ENCODE measurements around the gene ABCC9. TPM values are rescaled to one million over a fixed set of nuclear protein-coding genes. Genes with fewer than 3 reads are reported as not detected.

Gene ABCC9
- total RNA-seq, 1 donor from 2014 or later: 27.5 TPM

GRCh38 chr12:21773806-21774205, 167.4 kb downstream of the ABCC9 start:
- Histone ChIP-seq H3K9me3 (no peaks in the 10 kb centered on the region), H3K4me1 (no peaks in the 10 kb centered on the region), H3K27me3 (ENCODE audit: low read depth) (peaks cover 17% of the 10 kb centered on the region), H3K36me3 (no peaks in the 10 kb centered on the region), H3K27ac (peak overlapping the region; percentile 70), H3K4me3 (peak overlapping the region; percentile 62)
- DNase-seq (no peak), ATAC-seq (peak in 1 of 2 donors; percentile 19)
- TF ChIP-seq CTCF (IDR thresholded peaks at IDR 0.05): no peak
- intact Hi-C loops (cut with DNase I): no loop called here

- DNase-seq (peak; percentile 49), ATAC-seq (peak in 1 of 2 donors; percentile 28)
- peak; percentile 26 for TF ChIP-seq CTCF (IDR thresholded peaks at IDR 0.05)
- H3K4me1 ChIP-seq: no peaks in the 10 kb centered on the region
- no peaks in the 10 kb centered on the region for H3K9me3 ChIP-seq
- no peaks in the 10 kb centered on the region for H3K36me3 ChIP-seq
- H3K27ac ChIP-seq: peak overlapping the region; percentile 70
- H3K27me3 ChIP-seq (ENCODE audit: low read depth): peaks cover 17% of the 10 kb centered on the region
- intact Hi-C loops (cut with DNase I): no loop called here
- peak overlapping the region; percentile 62 for H3K4me3 ChIP-seq
Observed at GRCh38 chr12:21773263-21773741, 167.9 kb downstream of the ABCC9 start.

- Histone ChIP-seq H3K4me1 (no peaks in the 10 kb centered on the region), H3K27ac (no peak overlapping the region), H3K27me3 (ENCODE audit: low read depth) (peaks cover 17% of the 10 kb centered on the region), H3K36me3 (peaks cover under 1% of the 10 kb centered on the region), H3K9me3 (no peaks in the 10 kb centered on the region), H3K4me3 (no peak overlapping the region)
- no peak for ATAC-seq
- no peak for DNase-seq
- TF ChIP-seq CTCF (IDR thresholded peaks at IDR 0.05): no peak
- intact Hi-C loops (cut with DNase I): no loop called here
Observed at GRCh38 chr12:21771311-21771710, 169.9 kb downstream of the ABCC9 start.

GRCh38 chr12:21769307-21769706, 171.9 kb downstream of the ABCC9 start:
- Histone ChIP-seq H3K9me3 (no peaks in the 10 kb centered on the region), H3K4me1 (no peaks in the 10 kb centered on the region), H3K27me3 (ENCODE audit: low read depth) (peaks cover 10% of the 10 kb centered on the region), H3K27ac (no peak overlapping the region), H3K36me3 (peaks cover 10% of the 10 kb centered on the region), H3K4me3 (no peak overlapping the region)
- no peak for DNase-seq
- intact Hi-C loops (cut with DNase I): no loop called here
- no peak for TF ChIP-seq CTCF (IDR thresholded peaks at IDR 0.05)
- ATAC-seq: no peak

- intact Hi-C loops (cut with DNase I): no loop called here
- no peak for ATAC-seq
- Histone ChIP-seq H3K4me1 (no peaks in the 10 kb centered on the region), H3K27me3 (ENCODE audit: low read depth) (no peaks in the 10 kb centered on the region), H3K4me3 (no peak overlapping the region), H3K36me3 (peaks cover 10% of the 10 kb centered on the region), H3K27ac (no peak overlapping the region), H3K9me3 (no peaks in the 10 kb centered on the region)
- TF ChIP-seq CTCF (IDR thresholded peaks at IDR 0.05): no peak
- no peak for DNase-seq
Observed at GRCh38 chr12:21766403-21766802, 174.8 kb downstream of the ABCC9 start.

GRCh38 chr12:21764950-21765349, 176.3 kb downstream of the ABCC9 start:
- no peak for TF ChIP-seq CTCF (IDR thresholded peaks at IDR 0.05)
- no peaks in the 10 kb centered on the region for H3K27me3 ChIP-seq (ENCODE audit: low read depth)
- ATAC-seq: no peak
- H3K4me3 ChIP-seq: no peak overlapping the region
- no peak for DNase-seq
- H3K9me3 ChIP-seq: no peaks in the 10 kb centered on the region
- H3K27ac ChIP-seq: no peak overlapping the region
- no peaks in the 10 kb centered on the region for H3K4me1 ChIP-seq
- intact Hi-C loops (cut with DNase I): no loop called here
- peaks cover 10% of the 10 kb centered on the region for H3K36me3 ChIP-seq
